PC-3 (cell line): Measurements from ENCODE around the gene LUC7L. TPM values are rescaled to one million over a fixed set of nuclear protein-coding genes. Genes with fewer than 3 reads are reported as not detected.
A peak's percentile ranks its signal among the peaks of the same experiment; 100 is the strongest.
"Not testable (repeated sequence)": the region's sequence is repeated elsewhere in the genome, so short reads cannot be mapped to it uniquely, and the experiment has no call there.

Experiments
- ATAC-seq: fragments of 200-7000 bp; cut with Tn5 transposase; 2 replicates; pipeline ENCODE4 v1.9.1; 2020; ENCODE audit warnings: mild to moderate bottlenecking, moderate library complexity
- BruUV-seq: library from RNA; stranded (reverse); fragments of 400-500 nt; replicated peaks from 2 replicates; lab custom pipeline; 2021; lab: Mats Ljungman, UMichigan
- CTCF ChIA-PET: fragments of 300-600 bp; sonication (Branson Sonifier 250); formaldehyde crosslinking; loops from one replicate; lab custom pipeline; 2022; ENCODE audit warnings: antibody characterized with exemption; lab: Charles Lee
- POLR2A ChIA-PET: fragments of 300-600 bp; sonication (Branson Sonifier 250); formaldehyde crosslinking; loops from one replicate; lab custom pipeline; 2022; ENCODE audit warnings: antibody characterized with exemption; ENCODE audit not compliant: unreplicated experiment; lab: Charles Lee
- DNase-seq: peaks from one replicate; pipeline ENCODE4 v3.0.0-alpha.2; 2015
- H2AFZ ChIP-seq: fragments of 300-600 bp; sonication (generic); 2 replicates; pipeline ENCODE4 v1.6.0; 2016; ENCODE audit warnings: antibody characterized with exemption, low read length
- H3F3A ChIP-seq: fragments of 300-600 bp; sonication (generic); one replicate; pipeline ENCODE4 v1.6.0; 2017; ENCODE audit warnings: antibody characterized with exemption, low read length, control low read depth, mild to moderate bottlenecking; ENCODE audit not compliant: unreplicated experiment
- H3K27ac ChIP-seq: fragments of 300-600 bp; sonication (generic); 2 replicates; pipeline ENCODE4 v1.5.1; 2016; ENCODE audit warnings: mild to moderate bottlenecking, low read length
- H3K27me3 ChIP-seq: fragments of 300-600 bp; sonication (generic); 2 replicates; pipeline ENCODE4 v1.6.1; 2016; ENCODE audit warnings: low read length, mixed read lengths
- H3K36me3 ChIP-seq: fragments of 300-600 bp; sonication (generic); 2 replicates; pipeline ENCODE4 v1.6.1; 2016; ENCODE audit warnings: low read depth, mixed run types, low read length, mixed read lengths
- H3K4me1 ChIP-seq: fragments of 300-600 bp; sonication (generic); 2 replicates; pipeline ENCODE4 v1.5.1; 2016; ENCODE audit warnings: low read length; ENCODE audit not compliant: insufficient read depth
- H3K4me2 ChIP-seq: fragments of 300-600 bp; sonication (generic); 2 replicates; pipeline ENCODE4 v1.6.0; 2016; ENCODE audit warnings: low read length
- H3K4me3 ChIP-seq: fragments of 300-600 bp; sonication (generic); 2 replicates; pipeline ENCODE4 v1.5.1; 2016; ENCODE audit warnings: mild to moderate bottlenecking, low read length, mixed read lengths
- H3K79me2 ChIP-seq: fragments of 300-600 bp; sonication (generic); 2 replicates; pipeline ENCODE4 v1.6.1; 2017; ENCODE audit warnings: low read length, mixed read lengths
- H3K9ac ChIP-seq: fragments of 300-600 bp; sonication (generic); 2 replicates; pipeline ENCODE4 v1.6.0; 2016; ENCODE audit warnings: mild to moderate bottlenecking, low read length
- H3K9me2 ChIP-seq: fragments of 300-600 bp; sonication (generic); replicated peaks from 2 replicates; pipeline ENCODE4 v1.6.1; 2016; ENCODE audit warnings: mixed run types, low read length, mixed read lengths
- H3K9me3 ChIP-seq: fragments of 300-600 bp; sonication (generic); 2 replicates; pipeline ENCODE4 v1.6.1; 2016; ENCODE audit warnings: low read length, mixed read lengths
- H4K20me1 ChIP-seq: fragments of 300-600 bp; sonication (generic); 2 replicates; pipeline ENCODE4 v1.6.1; 2016; ENCODE audit warnings: low read length, mixed read lengths
- CTCF ChIP-seq: fragments of 300-600 bp; sonication (generic); conservative IDR thresholded peaks from 2 replicates; pipeline ENCODE4 v1.5.1; 2017; ENCODE audit warnings: antibody characterized with exemption, low read depth, mild to moderate bottlenecking, low read length
- EZH2 ChIP-seq: fragments of 300-600 bp; sonication (generic); IDR thresholded peaks from one replicate; pipeline ENCODE4 v1.6.1; 2017; ENCODE audit warnings: antibody characterized with exemption, mild to moderate bottlenecking, low read length; ENCODE audit not compliant: unreplicated experiment
- EZH2phosphoT487 ChIP-seq: fragments of 300-600 bp; sonication (generic); IDR thresholded peaks from 2 replicates; pipeline ENCODE4 v1.6.1; 2018; ENCODE audit warnings: mild to moderate bottlenecking, antibody characterized with exemption, low read length, borderline replicate concordance
- intact Hi-C: fragments of 100-400 bp; cut with micrococcal nuclease; formaldehyde crosslinking; loops from 2 replicates; pipeline ENCODE4 v1.9.0; 2023
- total RNA-seq: library from RNA; depleted of rRNA; stranded (reverse); fragments of >200 nt; gene quantifications from 2 replicates; pipeline ENCODE4 v1.2.3, GENCODE V29; 2014

Gene LUC7L
- total RNA-seq, 1 experiment from 2014 or later = 46.0 TPM

- H2AFZ ChIP-seq, H3K9me2 ChIP-seq, H3F3A ChIP-seq, DNase-seq, H3K4me2 ChIP-seq, H3K27ac ChIP-seq, H3K4me1 ChIP-seq, H4K20me1 ChIP-seq, POLR2A ChIA-PET, BruUV-seq, H3K9ac ChIP-seq, H3K79me2 ChIP-seq, H3K4me3 ChIP-seq, intact Hi-C loops, H3K9me3 ChIP-seq, H3K27me3 ChIP-seq, ATAC-seq: not testable (repeated sequence)
- CTCF ChIA-PET = interaction anchor here (0.7 kb wide), 1 partner anchor 153 kb away, joined by 3 read pairs; no protein-coding TSS in a partner anchor
- peaks cover 24% of the 10 kb centered on the region for H3K36me3 ChIP-seq
Observed at GRCh38 chr16:204046-204445, 25.2 kb downstream of the LUC7L start.

- no peak overlapping the region for H3K4me2 ChIP-seq
Observed at GRCh38 chr16:203246-203645, 26.0 kb downstream of the LUC7L start.

GRCh38 chr16:200388-200787 is 28.9 kb downstream of the LUC7L start:
- Histone ChIP-seq H3K27me3 (no peaks in the 10 kb centered on the region), H3K36me3 (peaks cover 21% of the 10 kb centered on the region), H3K79me2 (no peaks in the 10 kb centered on the region), H3K9me3 (no peaks in the 10 kb centered on the region), H3F3A (no peaks in the 10 kb centered on the region), H3K4me1 (no peaks in the 10 kb centered on the region), H4K20me1 (no peaks in the 10 kb centered on the region), H3K4me3 (no peak overlapping the region), H3K9ac (no peak overlapping the region), H2AFZ (no peak overlapping the region), H3K9me2 (no peaks in the 10 kb centered on the region), H3K4me2 (no peak overlapping the region), H3K27ac (no peak overlapping the region)
- no TSS peak for BruUV-seq
- peak; percentile 50 for ATAC-seq
- DNase-seq = peak; percentile 16
- ChIA-PET POLR2A (no interaction called here), CTCF (no interaction called here)
- intact Hi-C loops = no loop called here
- TF ChIP-seq EZH2phosphoT487 (no peak), CTCF (no peak), EZH2 (no peak)

More at GRCh38 chr16:203246-203645, 26.0 kb downstream of the LUC7L start:
- BruUV-seq = no TSS peak
- Histone ChIP-seq H3K4me3 (no peak overlapping the region), H3K27ac (no peak overlapping the region), H3K36me3 (peaks cover 25% of the 10 kb centered on the region), H3K9ac (no peak overlapping the region), H3K27me3 (no peaks in the 10 kb centered on the region), H4K20me1 (0 out of 2 replicates have a peak, but pooled peaks cover 2% of the 10 kb centered on the region), H3K9me3 (no peaks in the 10 kb centered on the region), H2AFZ (no peak overlapping the region), H3K4me1 (no peaks in the 10 kb centered on the region), H3K9me2 (no peaks in the 10 kb centered on the region), H3K79me2 (no peaks in the 10 kb centered on the region), H3F3A (no peaks in the 10 kb centered on the region)
- ATAC-seq (no peak), DNase-seq (no peak)
- intact Hi-C loops = no loop called here
- POLR2A ChIA-PET = no interaction called here
- TF ChIP-seq CTCF (no peak), EZH2 (no peak), EZH2phosphoT487 (no peak)
- CTCF ChIA-PET = no interaction called here
